Activated naive CD4-positive, alpha-beta T cell treated with anti-CD3 and anti-CD28 coated beads, Interleukin-2, amount 50 U/mL, for 72 hours (primary cell): ENCODE results near the gene WARS2. TPM values are rescaled to one million over a fixed set of nuclear protein-coding genes. Genes with fewer than 3 reads are reported as not detected.

ENCODE experiments used
- ATAC-seq, 2 donors: fragments of 150-1000 bp; cut with Tn5 transposase; 2 replicates each; pipeline ENCODE4 v1.10.0; 2021; ENCODE audit warnings: mild to moderate bottlenecking in 2 of 2, moderate library complexity in 2 of 2
- DNase-seq, 2 donors: peaks; one replicate each; pipeline ENCODE4 v3.0.0; 2021 to 2022; ENCODE audit warnings: low spot score in 2 of 2
- H3K27ac Mint-ChIP-seq, 2 donors: one replicate each; pipeline ENCODE4 v1.8.0; 2022; ENCODE audit warnings: mild to moderate bottlenecking in 2 of 2, mixed read lengths in 2 of 2
- H3K36me3 Mint-ChIP-seq, 2 donors: one replicate each; pipeline ENCODE4 v1.8.0; 2022; ENCODE audit warnings: mixed read lengths in 2 of 2
- H3K9me3 Mint-ChIP-seq, 2 donors: one replicate each; pipeline ENCODE4 v1.8.0; 2022; ENCODE audit warnings: mixed read lengths in 2 of 2
- total RNA-seq, 2 donors: library from RNA; stranded (reverse); gene quantifications; one replicate each; pipeline ENCODE4 v1.2.3, GENCODE V29; 2022

WARS2 gene
- total RNA-seq, 2 donors from 2014 or later, result 19.2 to 22.5 TPM

- Mint-ChIP-seq H3K27ac (no peak overlapping the region), H3K36me3 (peaks cover 24 to 46% of the 10 kb centered on the region in 2 donors), H3K9me3 (no peaks in the 10 kb centered on the region)
- no peak for DNase-seq
- no peak for ATAC-seq
These were observed 107.5 kb downstream of the WARS2 start for GRCh38 chr1:119032986-119033385.

GRCh38 chr1:119027759-119028158, 112.7 kb downstream of the WARS2 start:
- Mint-ChIP-seq H3K27ac (no peak overlapping the region), H3K9me3 (peaks cover 8 to 10% of the 10 kb centered on the region in 2 donors), H3K36me3 (peaks cover 25 to 38% of the 10 kb centered on the region in 2 donors)
- ATAC-seq (no peak), DNase-seq (no peak)

- DNase-seq (no peak), ATAC-seq (no peak)
- Mint-ChIP-seq H3K27ac (no peak overlapping the region), H3K9me3 (peaks cover 10% of the 10 kb centered on the region in 2 donors), H3K36me3 (peaks cover 18 to 33% of the 10 kb centered on the region in 2 donors)
These were observed 113.5 kb downstream of the WARS2 start for GRCh38 chr1:119026956-119027355.

GRCh38 chr1:119015547-119015946, 124.9 kb downstream of the WARS2 start:
- Mint-ChIP-seq H3K27ac (no peak overlapping the region), H3K36me3 (peaks cover 10 to 51% of the 10 kb centered on the region in 2 donors), H3K9me3 (peaks cover 31 to 33% of the 10 kb centered on the region in 2 donors)
- DNase-seq, result no peak
- no peak for ATAC-seq

GRCh38 chr1:119012383-119012782, 128.1 kb downstream of the WARS2 start:
- Mint-ChIP-seq H3K27ac (no peak overlapping the region), H3K9me3 (peaks cover 16 to 23% of the 10 kb centered on the region in 2 donors), H3K36me3 (peaks cover 6 to 43% of the 10 kb centered on the region in 2 donors)
- no peak for DNase-seq
- ATAC-seq, result no peak

GRCh38 chr1:119011706-119012105, 128.7 kb downstream of the WARS2 start:
- DNase-seq (no peak), ATAC-seq (no peak)
- H3K9me3 Mint-ChIP-seq, result peaks cover 16 to 23% of the 10 kb centered on the region in 2 donors
- no peak overlapping the region for H3K27ac Mint-ChIP-seq
- H3K36me3 Mint-ChIP-seq, result peaks cover 6 to 43% of the 10 kb centered on the region in 2 donors

- H3K27ac Mint-ChIP-seq, result no peak overlapping the region
- peaks cover 6 to 48% of the 10 kb centered on the region in 2 donors for H3K36me3 Mint-ChIP-seq
- DNase-seq (no peak), ATAC-seq (no peak)
- H3K9me3 Mint-ChIP-seq, result peaks cover 16 to 23% of the 10 kb centered on the region in 2 donors
These were observed 129.3 kb downstream of the WARS2 start for GRCh38 chr1:119011116-119011515.

GRCh38 chr1:119010201-119010600, 130.3 kb downstream of the WARS2 start:
- no peak overlapping the region for H3K27ac Mint-ChIP-seq
- peaks cover 20 to 27% of the 10 kb centered on the region in 2 donors for H3K9me3 Mint-ChIP-seq
- no peak for DNase-seq
- no peak for ATAC-seq
- peaks cover 11 to 49% of the 10 kb centered on the region in 2 donors for H3K36me3 Mint-ChIP-seq

GRCh38 chr1:119009312-119009655, 131.2 kb downstream of the WARS2 start:
- no peak for DNase-seq
- Mint-ChIP-seq H3K36me3 (peaks cover 11 to 40% of the 10 kb centered on the region in 2 donors), H3K9me3 (peaks cover 12 to 19% of the 10 kb centered on the region in 2 donors), H3K27ac (no peak overlapping the region)
- ATAC-seq, result no peak

GRCh38 chr1:119008483-119009311, 131.8 kb downstream of the WARS2 start:
- peak in 1 of 2 donors; percentile 65 for ATAC-seq
- Mint-ChIP-seq H3K9me3 (peaks cover 12 to 17% of the 10 kb centered on the region in 2 donors), H3K27ac (peak overlapping the region in 1 of 2 donors; percentile 90), H3K36me3 (peaks cover 11 to 46% of the 10 kb centered on the region in 2 donors)
- DNase-seq, result peak in 1 of 2 donors; percentile 37

- H3K36me3 Mint-ChIP-seq, result peaks cover 11 to 51% of the 10 kb centered on the region in 2 donors
- ATAC-seq (peak in 1 of 2 donors; percentile 24), DNase-seq (no peak)
- H3K27ac Mint-ChIP-seq, result no peak overlapping the region
- H3K9me3 Mint-ChIP-seq, result peaks cover 11 to 14% of the 10 kb centered on the region in 2 donors
These were observed 132.6 kb downstream of the WARS2 start for GRCh38 chr1:119007670-119008482.

GRCh38 chr1:119007339-119007669, 133.1 kb downstream of the WARS2 start:
- Mint-ChIP-seq H3K27ac (no peak overlapping the region), H3K36me3 (peaks cover 14 to 50% of the 10 kb centered on the region in 2 donors), H3K9me3 (peaks cover 5 to 9% of the 10 kb centered on the region in 2 donors)
- no peak for DNase-seq
- no peak for ATAC-seq

- DNase-seq, result no peak
- peaks cover 18 to 50% of the 10 kb centered on the region in 2 donors for H3K36me3 Mint-ChIP-seq
- H3K9me3 Mint-ChIP-seq, result peaks cover 4% of the 10 kb centered on the region in 2 donors
- H3K27ac Mint-ChIP-seq, result peak overlapping the region in 1 of 2 donors; percentile 29
- no peak for ATAC-seq
These were observed 133.8 kb downstream of the WARS2 start for GRCh38 chr1:119006406-119007279.

GRCh38 chr1:119005724-119006405, 134.6 kb downstream of the WARS2 start:
- peak overlapping the region in 1 of 2 donors; percentile 29 for H3K27ac Mint-ChIP-seq
- DNase-seq (no peak), ATAC-seq (no peak)
- H3K36me3 Mint-ChIP-seq, result peaks cover 18 to 50% of the 10 kb centered on the region in 2 donors
- peaks cover 4% of the 10 kb centered on the region in 2 donors for H3K9me3 Mint-ChIP-seq

GRCh38 chr1:119004781-119005180, 135.7 kb downstream of the WARS2 start:
- no peak for ATAC-seq
- Mint-ChIP-seq H3K36me3 (peaks cover 18 to 50% of the 10 kb centered on the region in 2 donors), H3K27ac (no peak overlapping the region), H3K9me3 (peaks cover 4% of the 10 kb centered on the region in 2 donors)
- DNase-seq, result no peak

- peaks cover 18 to 46% of the 10 kb centered on the region in 2 donors for H3K36me3 Mint-ChIP-seq
- ATAC-seq (no peak), DNase-seq (no peak)
- H3K9me3 Mint-ChIP-seq, result peaks cover 4% of the 10 kb centered on the region in 2 donors
- no peak overlapping the region for H3K27ac Mint-ChIP-seq
These were observed 136.3 kb downstream of the WARS2 start for GRCh38 chr1:119004129-119004527.
